Fibroblast of the conjunctiva (primary cell): ENCODE measurements around the gene BCAR1.
"Not testable (repeated sequence)": the region's sequence is repeated elsewhere in the genome, so short reads cannot be mapped to it uniquely, and the experiment has no call there.

Experiments used
- DNase-seq: peaks from one replicate; pipeline ENCODE4 v3.0.0-alpha.2; 2010; ENCODE audit warnings: low read depth

Gene BCAR1

GRCh38 chr16:75256059-75256571 is 4.7 kb upstream of the BCAR1 start:
- no peak for DNase-seq

- DNase-seq, result no peak
Measured at GRCh38 chr16:75254359-75254837, 3.0 kb upstream of the BCAR1 start.

GRCh38 chr16:75252946-75253911 is 1.8 kb upstream of the BCAR1 start:
- no peak for DNase-seq

GRCh38 chr16:75252049-75252864 is 833 bp upstream of the BCAR1 start:
- no peak for DNase-seq

- DNase-seq, result no peak
Measured at GRCh38 chr16:75250809-75251279, 580 bp downstream of the BCAR1 start.

GRCh38 chr16:75250089-75250808 is 1.2 kb downstream of the BCAR1 start:
- no peak for DNase-seq

- DNase-seq, result no peak
Measured at GRCh38 chr16:75249441-75249840, 2.0 kb downstream of the BCAR1 start.

- no peak for DNase-seq
Measured at GRCh38 chr16:75248536-75249380, 2.7 kb downstream of the BCAR1 start.

- DNase-seq, result no peak
Measured at GRCh38 chr16:75248142-75248535, 3.3 kb downstream of the BCAR1 start.

- no peak for DNase-seq
Measured at GRCh38 chr16:75247249-75247648, 4.2 kb downstream of the BCAR1 start.

- DNase-seq, result no peak
Measured at GRCh38 chr16:75246504-75247205, 4.8 kb downstream of the BCAR1 start.

GRCh38 chr16:75244844-75245758 is 6.3 kb downstream of the BCAR1 start:
- DNase-seq, result peak; percentile 83

GRCh38 chr16:75244225-75244809 is 7.1 kb downstream of the BCAR1 start:
- DNase-seq, result no peak

GRCh38 chr16:75243667-75244224 is 7.7 kb downstream of the BCAR1 start:
- DNase-seq, result no peak

GRCh38 chr16:75242436-75243078 is 8.9 kb downstream of the BCAR1 start:
- DNase-seq, result not testable (repeated sequence)

GRCh38 chr16:75241955-75242354 is 9.5 kb downstream of the BCAR1 start:
- DNase-seq, result no peak

GRCh38 chr16:75241412-75241811 is 10.0 kb downstream of the BCAR1 start:
- no peak for DNase-seq

- DNase-seq, result not testable (repeated sequence)
Measured at GRCh38 chr16:75240633-75241032, 10.8 kb downstream of the BCAR1 start.
